A673 (cell line): Measurements from ENCODE around the gene RIT2. TPM values are rescaled to one million over a fixed set of nuclear protein-coding genes. Genes with fewer than 3 reads are reported as not detected.

ENCODE experiments used
- BruUV-seq: library from RNA; stranded (reverse); fragments of 400-500 nt; replicated peaks from 2 replicates; lab custom pipeline; 2021; lab: Mats Ljungman, UMichigan
- CTCF ChIA-PET: fragments of 300-600 bp; sonication (Branson Sonifier 250); formaldehyde crosslinking; loops from one replicate; lab custom pipeline; 2022; ENCODE audit warnings: antibody characterized with exemption; lab: Charles Lee
- POLR2A ChIA-PET: fragments of 300-600 bp; sonication (Branson Sonifier 250); formaldehyde crosslinking; loops from one replicate; lab custom pipeline; 2022; ENCODE audit warnings: antibody characterized with exemption; ENCODE audit not compliant: low non-redundant PET; lab: Charles Lee
- DNase-seq: peaks from one replicate; pipeline ENCODE4 v3.0.0-alpha.2; 2015; ENCODE audit warnings: low spot score
- H3K27ac ChIP-seq: fragments of 200-600 bp; sonication (generic); 2 replicates; pipeline ENCODE4 v1.5.1; 2016; ENCODE audit warnings: mixed run types, low read depth, mild to moderate bottlenecking, mixed read lengths, antibody characterized with exemption, low read length; ENCODE audit not compliant: poor library complexity, severe bottlenecking
- H3K27me3 ChIP-seq: fragments of 200-600 bp; sonication (generic); replicated peaks from 2 replicates; pipeline ENCODE4 v1.6.1; 2017; ENCODE audit warnings: mixed run types, low read depth, mild to moderate bottlenecking, mixed read lengths, antibody characterized with exemption, low read length; ENCODE audit not compliant: insufficient read depth, poor library complexity
- H3K36me3 ChIP-seq: fragments of 200-600 bp; sonication (generic); 2 replicates; pipeline ENCODE4 v1.6.1; 2016; ENCODE audit warnings: mixed run types, mild to moderate bottlenecking, mixed read lengths, antibody characterized with exemption, low read length; ENCODE audit not compliant: insufficient read depth, poor library complexity, severe bottlenecking
- H3K4me1 ChIP-seq: fragments of 200-600 bp; sonication (generic); 2 replicates; pipeline ENCODE4 v1.6.1; 2017; ENCODE audit warnings: mixed run types, mild to moderate bottlenecking, mixed read lengths, antibody characterized with exemption, low read length; ENCODE audit not compliant: insufficient read depth, poor library complexity, severe bottlenecking
- H3K4me3 ChIP-seq: fragments of 200-600 bp; sonication (generic); 2 replicates; pipeline ENCODE4 v1.5.1; 2016; ENCODE audit warnings: low read depth, mixed run types, mild to moderate bottlenecking, mixed read lengths, low read length; ENCODE audit not compliant: poor library complexity, severe bottlenecking
- H3K9me3 ChIP-seq: fragments of 200-600 bp; sonication (generic); 2 replicates; pipeline ENCODE4 v1.6.1; 2016; ENCODE audit warnings: mixed run types, low read depth, mild to moderate bottlenecking, mixed read lengths, antibody characterized with exemption, low read length; ENCODE audit not compliant: poor library complexity, severe bottlenecking
- CTCF ChIP-seq: fragments of 300-800, 200-600 bp; sonication (generic); conservative IDR thresholded peaks from 2 replicates; pipeline ENCODE4 v1.5.1; 2017; ENCODE audit warnings: low read depth, mild to moderate bottlenecking, antibody characterized with exemption, low read length, moderate library complexity, mixed read lengths
- EZH2 ChIP-seq: fragments of 200-600 bp; sonication (generic); IDR thresholded peaks from 2 replicates; pipeline ENCODE4 v1.6.1; 2017; ENCODE audit warnings: borderline replicate concordance, low read depth, mild to moderate bottlenecking, mixed read lengths, antibody characterized with exemption, low read length; ENCODE audit not compliant: poor library complexity, severe bottlenecking
- intact Hi-C: fragments of 100-400 bp; cut with micrococcal nuclease; formaldehyde crosslinking; loops from one replicate; pipeline ENCODE4 v1.10.0; 2022; ENCODE audit not compliant: unreplicated experiment
- total RNA-seq: library from RNA; stranded (reverse); gene quantifications from 2 replicates; pipeline ENCODE4 v1.2.3, GENCODE V29; 2021

RIT2 gene
- total RNA-seq, 1 experiment from 2014 or later = not detected

GRCh38 chr18:42929857-42930256 lies 185.6 kb downstream of the RIT2 start:
- no TSS peak for BruUV-seq
- H3K27ac ChIP-seq = no peak overlapping the region
- no peaks in the 10 kb centered on the region for H3K4me1 ChIP-seq
- H3K4me3 ChIP-seq = no peak overlapping the region
- no peaks in the 10 kb centered on the region for H3K9me3 ChIP-seq
- TF ChIP-seq CTCF = no peak
- TF ChIP-seq EZH2 = no peak
- no peaks in the 10 kb centered on the region for H3K27me3 ChIP-seq
- no peak for DNase-seq
- POLR2A ChIA-PET = no interaction called here
- CTCF ChIA-PET = no interaction called here
- intact Hi-C loops = no loop called here
- H3K36me3 ChIP-seq = no peaks in the 10 kb centered on the region

GRCh38 chr18:42929181-42929580 lies 186.3 kb downstream of the RIT2 start:
- Histone ChIP-seq H3K4me3 (no peak overlapping the region), H3K36me3 (no peaks in the 10 kb centered on the region), H3K9me3 (no peaks in the 10 kb centered on the region), H3K4me1 (no peaks in the 10 kb centered on the region), H3K27me3 (no peaks in the 10 kb centered on the region), H3K27ac (no peak overlapping the region)
- ChIA-PET CTCF (no interaction called here), POLR2A (no interaction called here)
- intact Hi-C loops = no loop called here
- BruUV-seq = no TSS peak
- no peak for DNase-seq
- no peak for TF ChIP-seq EZH2
- no peak for TF ChIP-seq CTCF

GRCh38 chr18:42925036-42925435 lies 190.4 kb downstream of the RIT2 start:
- BruUV-seq = no TSS peak
- Histone ChIP-seq H3K36me3 (no peaks in the 10 kb centered on the region), H3K4me3 (no peak overlapping the region), H3K27me3 (no peaks in the 10 kb centered on the region), H3K27ac (no peak overlapping the region), H3K9me3 (no peaks in the 10 kb centered on the region), H3K4me1 (no peaks in the 10 kb centered on the region)
- CTCF ChIA-PET = no interaction called here
- intact Hi-C loops = no loop called here
- TF ChIP-seq CTCF (no peak), EZH2 (no peak)
- no peak for DNase-seq
- POLR2A ChIA-PET = no interaction called here
